Ishikawa (cell line): ENCODE measurements around the gene WDFY2.

Experiments used
- CEBPB ChIP-seq: IDR thresholded peaks from 2 replicates; pipeline ENCODE4 v1.6.1; 2012
- CREB1 ChIP-seq: IDR thresholded peaks from 2 replicates; pipeline ENCODE4 v1.6.1; 2012; ENCODE audit warnings: low read depth
- EP300 ChIP-seq: IDR thresholded peaks from 2 replicates; pipeline ENCODE4 v1.6.1; 2012; ENCODE audit warnings: borderline replicate concordance
- FOXM1 ChIP-seq: IDR thresholded peaks from 2 replicates; pipeline ENCODE4 v1.6.1; 2012; ENCODE audit warnings: low read depth, borderline replicate concordance
- TAF1 ChIP-seq: IDR thresholded peaks from 2 replicates; pipeline ENCODE4 v1.6.1; 2012; ENCODE audit warnings: low read depth, mild to moderate bottlenecking
- TCF12 ChIP-seq: IDR thresholded peaks from 2 replicates; pipeline ENCODE4 v1.6.1; 2012; ENCODE audit warnings: low read depth
- TEAD4 ChIP-seq: IDR thresholded peaks from 2 replicates; pipeline ENCODE4 v1.6.1; 2012
- YY1 ChIP-seq: IDR thresholded peaks from 2 replicates; pipeline ENCODE4 v1.6.1; 2012; ENCODE audit warnings: low read depth
- TF ChIP-seq, protein P1 (sequence below): IDR thresholded peaks from 2 replicates; pipeline ENCODE4 v1.6.1; 2012
- TF ChIP-seq, protein P2 (sequence below): IDR thresholded peaks from 2 replicates; pipeline ENCODE4 v1.6.1; 2012
- TF ChIP-seq, protein P3 (sequence below): IDR thresholded peaks from 2 replicates; pipeline ENCODE4 v1.6.1; 2012; ENCODE audit warnings: low read depth, mild to moderate bottlenecking

DNA sequence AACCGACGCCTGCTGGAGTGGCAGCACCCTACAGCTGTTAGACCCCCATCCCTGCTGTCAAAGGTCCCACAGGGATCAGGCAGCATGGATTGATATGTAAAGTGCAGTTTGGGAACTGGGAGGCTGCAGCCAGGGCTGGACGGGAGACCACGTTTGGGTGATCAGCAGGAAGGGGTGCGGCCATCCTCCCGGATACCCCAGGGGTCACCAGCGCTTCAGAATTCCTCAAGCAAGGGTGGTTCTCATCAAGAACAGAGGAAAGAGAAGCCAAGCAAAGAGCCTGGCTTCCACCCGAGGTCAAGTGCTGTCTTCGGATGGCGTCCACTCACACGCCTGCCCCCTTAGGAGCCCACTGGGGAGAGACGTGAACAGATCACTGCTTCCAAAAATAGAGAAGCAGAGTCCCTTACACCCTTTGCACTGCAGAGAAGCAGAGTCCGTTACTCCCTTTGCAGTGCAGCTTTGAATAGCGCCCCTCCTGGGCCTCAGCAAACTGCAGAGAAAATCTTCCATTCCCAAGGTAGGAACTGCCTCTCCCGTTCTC, 184.2 kb downstream of the WDFY2 start:
- TF ChIP-seq EP300 = no peak
- TF ChIP-seq FOXM1 = no peak
- TF ChIP-seq, protein P1, sequence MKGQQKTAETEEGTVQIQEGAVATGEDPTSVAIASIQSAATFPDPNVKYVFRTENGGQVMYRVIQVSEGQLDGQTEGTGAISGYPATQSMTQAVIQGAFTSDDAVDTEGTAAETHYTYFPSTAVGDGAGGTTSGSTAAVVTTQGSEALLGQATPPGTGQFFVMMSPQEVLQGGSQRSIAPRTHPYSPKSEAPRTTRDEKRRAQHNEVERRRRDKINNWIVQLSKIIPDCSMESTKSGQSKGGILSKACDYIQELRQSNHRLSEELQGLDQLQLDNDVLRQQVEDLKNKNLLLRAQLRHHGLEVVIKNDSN = no peak
- TF ChIP-seq, protein P2, sequence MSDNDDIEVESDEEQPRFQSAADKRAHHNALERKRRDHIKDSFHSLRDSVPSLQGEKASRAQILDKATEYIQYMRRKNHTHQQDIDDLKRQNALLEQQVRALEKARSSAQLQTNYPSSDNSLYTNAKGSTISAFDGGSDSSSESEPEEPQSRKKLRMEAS = no peak
- TF ChIP-seq TCF12 = no peak
- no peak for TF ChIP-seq YY1
- TF ChIP-seq, protein P3, sequence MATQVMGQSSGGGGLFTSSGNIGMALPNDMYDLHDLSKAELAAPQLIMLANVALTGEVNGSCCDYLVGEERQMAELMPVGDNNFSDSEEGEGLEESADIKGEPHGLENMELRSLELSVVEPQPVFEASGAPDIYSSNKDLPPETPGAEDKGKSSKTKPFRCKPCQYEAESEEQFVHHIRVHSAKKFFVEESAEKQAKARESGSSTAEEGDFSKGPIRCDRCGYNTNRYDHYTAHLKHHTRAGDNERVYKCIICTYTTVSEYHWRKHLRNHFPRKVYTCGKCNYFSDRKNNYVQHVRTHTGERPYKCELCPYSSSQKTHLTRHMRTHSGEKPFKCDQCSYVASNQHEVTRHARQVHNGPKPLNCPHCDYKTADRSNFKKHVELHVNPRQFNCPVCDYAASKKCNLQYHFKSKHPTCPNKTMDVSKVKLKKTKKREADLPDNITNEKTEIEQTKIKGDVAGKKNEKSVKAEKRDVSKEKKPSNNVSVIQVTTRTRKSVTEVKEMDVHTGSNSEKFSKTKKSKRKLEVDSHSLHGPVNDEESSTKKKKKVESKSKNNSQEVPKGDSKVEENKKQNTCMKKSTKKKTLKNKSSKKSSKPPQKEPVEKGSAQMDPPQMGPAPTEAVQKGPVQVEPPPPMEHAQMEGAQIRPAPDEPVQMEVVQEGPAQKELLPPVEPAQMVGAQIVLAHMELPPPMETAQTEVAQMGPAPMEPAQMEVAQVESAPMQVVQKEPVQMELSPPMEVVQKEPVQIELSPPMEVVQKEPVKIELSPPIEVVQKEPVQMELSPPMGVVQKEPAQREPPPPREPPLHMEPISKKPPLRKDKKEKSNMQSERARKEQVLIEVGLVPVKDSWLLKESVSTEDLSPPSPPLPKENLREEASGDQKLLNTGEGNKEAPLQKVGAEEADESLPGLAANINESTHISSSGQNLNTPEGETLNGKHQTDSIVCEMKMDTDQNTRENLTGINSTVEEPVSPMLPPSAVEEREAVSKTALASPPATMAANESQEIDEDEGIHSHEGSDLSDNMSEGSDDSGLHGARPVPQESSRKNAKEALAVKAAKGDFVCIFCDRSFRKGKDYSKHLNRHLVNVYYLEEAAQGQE = no peak
- TF ChIP-seq TAF1 = no peak
- TF ChIP-seq CEBPB = no peak
- TF ChIP-seq TEAD4 = no peak
- TF ChIP-seq CREB1 = no peak
